ENCODE results near the gene EXOC3L4. TPM values are rescaled to one million over a fixed set of nuclear protein-coding genes. Genes with fewer than 3 reads are reported as not detected.
"Not testable (repeated sequence)": the region's sequence is repeated elsewhere in the genome, so short reads cannot be mapped to it uniquely, and the experiment has no call there.

EXOC3L4 gene
- total RNA-seq (2014; rRNA removed), result 1.4 and 2.0 TPM in 2 replicates
- Bru-seq, nascent RNA, result percentile 13 among the genes with signal in this experiment
- percentile 16 among the genes with signal in this experiment for BruChase-seq, experiment 1, labeled RNA remaining after a 6-hour chase
- BruChase-seq, experiment 2, labeled RNA remaining after a 2-hour chase, result percentile 10 among the genes with signal in this experiment
- long read RNA-seq, partial matches to known transcripts, result 0 of 1 reads
- long read RNA-seq, other reads (novel, unspliced or antisense), result 1 of 1 reads

GRCh38 chr14:103094406-103095209 lies at the start of gene EXOC3L4:
TSS of gene EXOC3L4 (plus strand) at chr14:103094725. CDS start at chr14:103100220, 5,495 bp downstream.
- CTCF ChIA-PET, result no interaction called here
- no peaks in the 10 kb centered on the region; the same call in 1 of the 2 replicates for H3K4me1 ChIP-seq (ENCODE audit: insufficient read depth, low read length)
- H3F3A ChIP-seq (ENCODE audit: low read length, unreplicated experiment), result no peaks in the 10 kb centered on the region
- intact Hi-C loops (cut with micrococcal nuclease), result no loop called here
- no peak within 1 kb of the TSS for H2AFZ ChIP-seq (ENCODE audit: low read length)
- H3K79me2 ChIP-seq (ENCODE audit: low read length), result no peaks in the 10 kb centered on the region
- no peak within 1 kb of the TSS for H3K27ac ChIP-seq (ENCODE audit: low read length)
- TF ChIP-seq CTCF (conservative IDR thresholded peaks at IDR 0.05; ENCODE audit: low read depth, low read length) (no peak), EZH2 (IDR thresholded peaks at IDR 0.05; ENCODE audit: low read length, unreplicated experiment) (no peak), EZH2phosphoT487 (IDR thresholded peaks at IDR 0.05; ENCODE audit: borderline replicate concordance, low read length) (no peak)
- H3K4me2 ChIP-seq (ENCODE audit: low read length), result no peak within 1 kb of the TSS
- no peaks in the 10 kb centered on the region for H3K9me2 ChIP-seq (replicated peaks; ENCODE audit: low read length)
- no peaks in the 10 kb centered on the region for H3K36me3 ChIP-seq (ENCODE audit: low read depth, low read length)
- H3K27me3 ChIP-seq (ENCODE audit: low read length), result no peaks in the 10 kb centered on the region
- H4K20me1 ChIP-seq (ENCODE audit: low read length), result no peaks in the 10 kb centered on the region
- POLR2A ChIA-PET (ENCODE audit: unreplicated experiment), result no interaction called here
- ATAC-seq (no peak), DNase-seq (no peak)
- no TSS peak for BruUV-seq (replicated peaks)
- no peak within 1 kb of the TSS for H3K4me3 ChIP-seq (ENCODE audit: low read length)
- H3K9ac ChIP-seq (ENCODE audit: low read length), result no peak within 1 kb of the TSS
- no peaks in the 10 kb centered on the region for H3K9me3 ChIP-seq (ENCODE audit: low read length)

GRCh38 chr14:103045371-103045869 lies 49.1 kb upstream of the EXOC3L4 start:
- Histone ChIP-seq H3K27ac (ENCODE audit: low read length) (no peak overlapping the region), H3K4me3 (ENCODE audit: low read length) (no peak overlapping the region), H3K9me3 (ENCODE audit: low read length) (no peaks in the 10 kb centered on the region), H3F3A (ENCODE audit: low read length, unreplicated experiment) (no peaks in the 10 kb centered on the region), H3K9me2 (replicated peaks; ENCODE audit: low read length) (no peaks in the 10 kb centered on the region), H3K4me2 (ENCODE audit: low read length) (no peak overlapping the region), H3K36me3 (ENCODE audit: low read depth, low read length) (peaks cover 10% of the 10 kb centered on the region), H3K9ac (ENCODE audit: low read length) (no peak overlapping the region), H4K20me1 (ENCODE audit: low read length) (peaks cover 16% of the 10 kb centered on the region; the same call in 1 of the 2 replicates), H2AFZ (ENCODE audit: low read length) (no peak overlapping the region), H3K4me1 (ENCODE audit: insufficient read depth, low read length) (no peaks in the 10 kb centered on the region), H3K27me3 (ENCODE audit: low read length) (no peaks in the 10 kb centered on the region), H3K79me2 (ENCODE audit: low read length) (peaks cover 97% of the 10 kb centered on the region)
- intact Hi-C loops (cut with micrococcal nuclease), result no loop called here
- ATAC-seq (no peak), DNase-seq (no peak)
- no TSS peak for BruUV-seq (replicated peaks)
- TF ChIP-seq EZH2 (IDR thresholded peaks at IDR 0.05; ENCODE audit: low read length, unreplicated experiment) (no peak), CTCF (conservative IDR thresholded peaks at IDR 0.05; ENCODE audit: low read depth, low read length) (no peak), EZH2phosphoT487 (IDR thresholded peaks at IDR 0.05; ENCODE audit: borderline replicate concordance, low read length) (no peak)
- ChIA-PET POLR2A (ENCODE audit: unreplicated experiment) (no interaction called here), CTCF (no interaction called here)

- H3K27me3 ChIP-seq (ENCODE audit: low read length); DNase-seq; H3K4me1 ChIP-seq (ENCODE audit: insufficient read depth, low read length); H3K27ac ChIP-seq (ENCODE audit: low read length); H3K4me3 ChIP-seq (ENCODE audit: low read length); H3F3A ChIP-seq (ENCODE audit: low read length, unreplicated experiment); POLR2A ChIA-PET (ENCODE audit: unreplicated experiment); H3K4me2 ChIP-seq (ENCODE audit: low read length); H3K9me2 ChIP-seq (replicated peaks; ENCODE audit: low read length); ATAC-seq; intact Hi-C loops (cut with micrococcal nuclease); H3K36me3 ChIP-seq (ENCODE audit: low read depth, low read length); H3K9ac ChIP-seq (ENCODE audit: low read length); BruUV-seq (replicated peaks); H3K9me3 ChIP-seq (ENCODE audit: low read length); H2AFZ ChIP-seq (ENCODE audit: low read length); CTCF ChIA-PET: not testable (repeated sequence)
- H4K20me1 ChIP-seq (ENCODE audit: low read length), result peaks cover 15% of the 10 kb centered on the region; the same call in 1 of the 2 replicates
- peaks cover 96% of the 10 kb centered on the region for H3K79me2 ChIP-seq (ENCODE audit: low read length)
Observed at GRCh38 chr14:103047453-103047852, 47.1 kb upstream of the EXOC3L4 start.
